Stimulated activated CD8-positive, alpha-beta memory T cell treated with anti-CD3 and anti-CD28 coated beads, Interleukin-12 subunit alpha, Interleukin-12 subunit beta, amount 100 ng/mL, for 4 hours (primary cell): ENCODE data around the gene DEPDC4.
"Not testable (repeated sequence)": the region's sequence is repeated elsewhere in the genome, so short reads cannot be mapped to it uniquely, and the experiment has no call there.

Source experiments
- DNase-seq: peaks from one replicate; pipeline ENCODE4 v3.0.0-alpha.2; 2020; ENCODE audit warnings: low read depth

The DEPDC4 gene

DNA sequence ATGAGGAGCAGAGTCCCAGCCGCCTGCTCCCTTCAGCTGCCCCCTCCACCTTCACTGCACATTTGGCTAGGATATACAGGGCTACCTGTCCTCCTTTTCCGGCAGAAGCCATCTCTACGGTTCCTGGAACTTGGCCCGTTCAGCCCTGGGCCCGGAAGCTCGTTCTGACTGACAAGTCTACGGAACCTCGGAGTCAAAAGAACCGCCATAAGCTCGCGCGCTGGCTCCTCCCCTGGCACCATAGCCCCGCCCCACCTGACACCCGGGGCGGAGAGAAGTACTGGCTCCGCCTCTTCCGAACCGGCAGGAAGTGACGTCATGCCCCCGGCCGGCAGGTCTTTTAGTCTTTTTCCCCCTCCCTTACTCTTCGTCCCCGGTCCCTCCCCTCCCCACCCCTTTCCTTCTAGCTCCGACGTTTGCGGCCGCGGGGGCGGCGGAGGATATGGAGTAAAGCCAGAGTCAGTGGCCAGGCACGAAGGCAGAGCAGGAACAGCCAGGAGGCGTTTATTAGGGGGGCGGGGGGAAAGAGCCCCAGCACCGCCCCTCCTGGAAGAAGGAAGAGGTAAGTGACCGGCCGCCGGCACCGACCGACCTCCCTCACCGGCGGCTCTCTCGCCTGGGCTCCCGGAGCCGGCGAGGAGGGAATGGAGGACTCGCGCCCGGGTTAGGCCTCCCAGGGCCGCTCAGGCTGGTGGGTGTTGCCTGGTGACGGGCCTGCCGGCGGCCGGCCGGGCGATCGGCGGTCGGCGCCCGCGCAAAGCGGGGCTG lies at the start of gene DEPDC4, which contains the start of gene SCYL2:
TSS of gene DEPDC4 (minus strand) at position 245 of the 768 bp plus-strand sequence. CDS start at position 242, 3 bp downstream.
TSS of gene SCYL2 (plus strand) at position 343 of the 768 bp plus-strand sequence. CDS start 15,794 bp downstream, outside the sequence.
- peak; percentile 84 for DNase-seq

DNA sequence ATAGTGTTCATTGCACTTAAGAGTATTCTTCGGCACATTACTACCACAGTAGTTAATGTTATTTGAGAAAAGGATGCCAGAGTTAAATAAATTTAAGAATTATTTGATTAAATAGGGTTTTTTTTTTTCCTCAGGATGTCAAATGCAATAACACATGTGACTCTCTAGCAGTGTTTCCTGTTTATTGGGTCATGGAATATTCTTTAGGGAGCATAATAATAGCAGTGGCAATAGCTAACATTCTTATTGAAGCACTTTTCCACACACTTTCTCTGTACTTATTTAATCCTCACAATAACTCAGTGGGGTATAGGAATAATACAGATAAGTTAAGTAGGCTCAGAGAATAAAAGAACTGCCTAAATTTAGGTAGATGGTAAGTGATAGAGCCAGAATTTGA lies 44.4 kb upstream of the DEPDC4 start:
- no peak for DNase-seq

DNA sequence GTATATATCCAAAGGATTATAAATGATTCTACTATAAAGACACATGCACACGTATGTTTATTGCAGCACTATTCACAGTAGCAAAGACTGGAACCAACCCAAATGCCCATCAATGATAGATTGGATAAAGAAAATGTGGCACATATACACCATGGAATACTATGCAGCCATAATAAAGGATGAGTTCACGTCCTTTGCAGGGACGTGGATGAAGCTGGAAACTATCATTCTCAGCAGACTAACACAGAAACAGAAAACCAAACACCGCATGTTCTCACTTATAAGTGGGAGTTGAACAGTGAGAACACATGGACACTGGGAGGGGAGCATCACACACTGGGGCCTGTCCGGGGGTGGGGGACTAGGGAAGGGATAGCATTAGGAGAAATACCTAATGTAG lies 41.3 kb upstream of the DEPDC4 start:
- DNase-seq = not testable (repeated sequence)

DNA sequence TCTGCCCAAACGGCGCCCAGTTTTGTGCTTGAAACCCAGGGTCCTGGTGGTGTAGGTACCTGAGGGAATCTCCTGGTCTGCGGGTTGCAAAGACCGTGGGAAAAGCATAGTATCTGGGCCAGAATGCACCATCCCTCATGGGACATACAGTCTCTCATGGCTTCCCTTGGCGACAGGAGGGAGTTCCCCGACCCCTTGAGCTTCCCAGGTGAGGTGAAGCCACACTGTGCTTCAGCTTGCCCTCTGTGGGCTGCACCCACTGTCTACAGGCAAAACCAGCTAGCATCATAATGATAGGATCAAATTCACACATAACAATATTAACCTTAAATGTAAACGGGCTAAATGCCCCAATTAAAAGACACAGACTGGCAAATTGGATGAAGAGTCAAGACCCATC lies 37.5 kb upstream of the DEPDC4 start:
- DNase-seq = not testable (repeated sequence)

DNA sequence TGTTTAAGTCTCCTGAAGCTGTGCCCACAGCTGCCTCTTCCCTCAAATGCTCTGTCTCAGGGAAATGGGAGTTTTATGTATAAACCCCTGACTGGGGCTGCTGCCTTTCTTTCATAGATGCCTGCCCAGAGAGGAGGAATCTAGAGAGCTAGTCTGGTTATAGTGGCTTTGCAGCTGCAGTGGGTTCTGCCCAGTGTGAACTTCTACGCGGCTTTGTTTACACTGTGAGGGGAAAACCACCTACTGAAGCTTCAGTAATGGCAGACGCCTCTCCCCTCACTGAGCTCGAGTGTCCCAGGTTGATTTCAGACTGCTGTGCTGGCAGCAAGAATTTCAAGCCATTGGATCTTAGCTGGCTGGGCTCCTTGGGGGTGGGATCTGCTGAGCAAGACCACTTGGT lies 37.0 kb upstream of the DEPDC4 start:
- no peak for DNase-seq

DNA sequence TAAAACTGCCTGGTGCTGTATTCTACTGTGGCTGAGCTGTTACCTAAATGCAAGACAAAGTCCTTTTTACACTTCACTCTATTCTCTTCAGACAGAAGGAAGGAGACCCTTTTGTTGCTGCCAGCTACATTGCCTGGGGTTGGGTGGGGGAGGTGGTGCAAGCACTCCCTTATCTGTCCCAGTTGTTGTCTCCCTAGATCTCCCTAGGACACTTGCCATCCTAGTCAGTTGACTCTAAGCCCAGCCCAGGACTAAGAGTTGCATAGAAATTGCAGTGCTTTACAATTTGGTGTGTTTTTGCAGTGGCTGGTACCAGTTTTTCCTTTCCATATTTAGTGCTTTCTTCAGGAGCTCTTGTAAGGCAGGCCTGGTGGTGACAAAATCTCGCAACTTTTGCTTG lies 35.2 kb upstream of the DEPDC4 start:
- DNase-seq = no peak

DNA sequence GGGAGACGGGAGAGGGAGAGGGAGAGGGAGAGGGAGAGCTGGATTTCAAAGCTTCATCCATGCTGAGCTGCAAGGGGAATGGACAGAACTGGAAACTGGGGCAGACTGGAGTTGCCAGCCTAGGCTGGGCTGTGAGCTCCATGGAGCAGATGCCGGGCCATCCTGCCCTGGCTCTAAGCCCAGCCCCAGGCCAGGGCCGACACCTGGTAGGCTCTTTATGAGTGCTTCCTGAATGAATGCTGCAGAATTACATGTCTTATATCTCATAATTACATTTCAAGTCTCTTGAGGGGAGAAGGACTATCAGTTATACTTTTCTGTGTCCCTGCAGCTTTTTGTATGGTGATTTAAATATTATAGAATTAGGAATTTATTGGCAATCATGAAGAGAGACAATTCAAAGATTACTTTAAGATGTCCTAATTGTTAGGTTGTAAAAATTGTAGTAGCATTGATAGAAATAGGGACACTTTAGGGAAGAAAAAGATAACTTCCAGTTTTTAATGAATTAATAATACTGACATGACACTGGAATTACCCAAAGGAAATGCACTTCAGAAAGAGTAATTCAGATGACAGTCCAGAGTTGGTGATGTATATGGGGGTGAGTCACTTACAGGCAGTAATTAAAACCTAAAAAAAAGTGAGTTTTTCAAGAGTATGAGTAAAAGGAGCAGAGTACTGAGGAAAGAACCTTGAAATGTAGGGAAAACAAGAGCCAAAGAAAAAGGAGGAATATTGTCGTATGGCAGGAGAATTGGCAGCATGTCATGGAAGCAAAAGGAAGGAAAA lies 29.1 kb upstream of the DEPDC4 start:
- DNase-seq = no peak

DNA sequence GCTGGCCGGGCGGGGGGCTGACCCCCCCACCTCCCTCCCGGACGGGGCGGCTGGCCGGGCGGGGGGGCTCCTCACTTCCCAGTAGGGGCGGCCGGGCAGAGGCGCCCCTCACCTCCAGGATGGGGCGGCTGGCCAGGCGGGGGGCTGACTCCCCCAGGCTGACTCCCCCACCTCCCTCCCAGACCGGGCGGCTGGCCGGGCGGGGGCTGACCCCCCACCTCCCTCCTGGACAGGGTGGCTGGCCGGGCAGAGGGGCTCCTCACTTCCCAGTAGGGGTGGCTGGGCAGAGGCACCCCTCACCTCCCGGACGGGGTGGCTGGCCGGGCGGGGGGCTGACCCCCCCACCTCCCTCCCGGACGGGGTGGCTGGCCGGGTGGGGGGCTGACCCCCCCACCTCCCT lies 27.5 kb upstream of the DEPDC4 start:
- DNase-seq = not testable (repeated sequence)

DNA sequence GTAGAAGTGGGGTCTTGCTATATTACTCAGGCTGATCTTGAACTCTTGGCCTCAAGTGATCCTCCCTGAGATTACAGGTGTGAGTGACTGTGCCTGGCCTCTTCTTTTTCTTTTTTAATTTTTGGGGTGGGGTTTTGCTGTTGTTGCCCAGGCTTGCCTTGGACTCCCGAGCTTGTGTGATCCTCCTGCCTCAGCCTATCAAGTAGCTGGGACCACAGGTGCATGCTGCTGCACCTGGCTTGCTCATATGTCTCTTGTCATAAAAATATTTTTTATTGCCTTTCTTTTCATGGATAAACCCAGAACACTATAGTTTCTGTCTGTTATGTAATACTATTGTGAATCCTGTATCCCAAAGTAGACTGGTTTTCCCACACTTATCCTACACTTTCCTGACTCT lies 26.1 kb upstream of the DEPDC4 start:
- DNase-seq = no peak

DNA sequence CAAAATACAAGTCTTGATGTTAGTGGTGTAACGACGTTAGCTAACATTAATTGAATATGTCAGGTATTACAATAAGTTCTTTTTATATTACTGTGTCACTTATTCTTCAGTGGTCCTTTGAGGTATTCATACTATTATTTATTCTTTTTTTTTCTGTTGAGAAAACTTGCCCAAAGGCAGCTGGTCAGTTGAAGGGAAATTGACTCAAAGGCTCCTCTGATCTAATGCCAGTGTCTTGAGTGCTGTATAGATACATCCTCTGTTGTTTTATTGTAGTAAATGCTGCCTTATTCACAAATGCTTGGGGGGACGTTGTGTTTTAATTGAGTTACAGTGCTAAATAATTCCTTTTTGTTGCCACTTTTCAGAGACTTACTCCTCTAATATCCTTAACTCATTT lies 23.1 kb upstream of the DEPDC4 start:
- no peak for DNase-seq

DNA sequence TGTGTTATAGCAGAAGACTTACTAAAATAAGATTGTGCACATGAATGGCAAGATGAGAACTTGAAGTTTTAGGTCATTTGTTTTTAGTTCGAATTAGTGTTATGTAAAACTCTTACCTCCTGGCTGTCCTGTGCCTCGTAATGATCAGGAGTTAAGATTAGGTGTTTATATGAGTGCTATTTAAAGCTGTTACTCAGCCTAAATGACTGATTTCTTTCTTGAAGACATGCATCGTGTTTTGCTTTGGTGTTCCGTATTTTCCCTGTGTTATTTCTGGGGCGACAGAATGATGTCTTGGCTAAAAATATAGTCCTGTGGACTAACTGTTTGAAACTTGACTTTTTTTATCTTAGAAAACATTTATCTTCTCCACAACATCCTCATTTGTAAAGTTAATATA lies 22.2 kb upstream of the DEPDC4 start:
- DNase-seq = no peak

DNA sequence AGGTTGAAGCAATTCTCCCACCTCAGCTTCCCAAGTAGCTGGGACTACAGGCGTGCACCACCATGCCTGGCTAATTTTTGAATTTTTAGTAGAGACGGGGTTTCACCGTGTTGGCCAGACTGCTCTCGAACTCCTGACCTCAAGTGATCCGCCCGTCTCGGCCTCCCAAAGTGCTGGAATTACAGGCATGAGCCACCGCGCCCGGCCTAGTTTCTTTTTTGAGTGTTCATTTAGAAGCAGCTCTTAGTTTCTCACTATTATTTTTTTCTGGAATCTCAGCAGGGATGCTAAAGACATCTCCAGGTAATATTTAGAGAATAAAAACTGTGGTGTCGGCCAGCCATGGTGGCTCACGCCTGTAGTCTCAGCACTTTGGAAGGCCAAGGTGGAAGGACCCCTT lies 17.7 kb upstream of the DEPDC4 start:
- not testable (repeated sequence) for DNase-seq

DNA sequence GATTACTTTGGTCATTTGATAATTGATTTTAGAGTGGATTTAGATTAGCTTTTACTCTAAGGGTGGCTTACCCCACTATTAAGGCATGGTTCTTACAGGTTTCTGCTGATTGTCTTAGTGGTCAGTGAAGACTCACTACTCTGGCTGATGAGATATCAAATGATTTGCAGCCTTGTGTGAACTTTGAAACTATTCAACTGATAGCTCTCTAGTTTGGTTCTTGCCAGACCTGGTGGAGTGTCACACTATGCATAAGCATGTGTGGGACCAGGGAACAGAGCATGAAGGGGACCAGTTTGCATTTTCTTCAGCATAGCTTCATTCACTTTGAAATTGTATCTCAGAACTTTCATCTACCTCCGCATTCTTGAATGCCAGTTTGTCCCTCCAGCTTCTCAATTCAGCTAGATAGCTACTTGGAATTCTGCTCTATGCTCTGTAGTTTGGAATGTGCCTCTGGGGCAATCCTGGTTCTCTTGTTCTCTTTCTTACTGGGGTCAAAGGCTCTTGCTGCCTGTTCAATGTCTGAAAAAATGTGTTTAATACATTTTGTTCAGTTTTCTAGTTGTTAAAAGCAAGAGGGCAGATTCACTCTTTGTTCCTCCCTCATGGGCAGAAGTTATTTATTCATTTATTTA lies 12.8 kb upstream of the DEPDC4 start:
- DNase-seq = no peak

DNA sequence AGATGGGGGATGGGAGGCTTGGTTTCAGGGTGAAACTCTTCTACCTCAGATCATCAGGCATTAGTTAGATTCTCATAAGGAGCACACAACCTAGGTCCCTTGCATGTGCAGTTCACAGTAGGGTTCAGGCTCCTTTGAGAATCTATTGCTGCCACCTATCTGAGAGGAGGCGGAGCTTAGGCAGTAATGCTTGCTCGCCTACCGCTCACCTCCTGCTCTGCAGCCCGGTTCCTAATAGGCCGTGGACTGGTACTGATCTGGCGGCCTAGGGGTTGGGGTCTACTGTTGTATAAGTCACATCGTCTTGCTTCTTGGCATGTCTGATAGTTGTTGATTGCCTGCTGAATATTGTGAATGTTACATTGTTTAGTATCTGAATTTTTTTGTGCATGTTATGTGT lies 12.3 kb upstream of the DEPDC4 start:
- DNase-seq = no peak

DNA sequence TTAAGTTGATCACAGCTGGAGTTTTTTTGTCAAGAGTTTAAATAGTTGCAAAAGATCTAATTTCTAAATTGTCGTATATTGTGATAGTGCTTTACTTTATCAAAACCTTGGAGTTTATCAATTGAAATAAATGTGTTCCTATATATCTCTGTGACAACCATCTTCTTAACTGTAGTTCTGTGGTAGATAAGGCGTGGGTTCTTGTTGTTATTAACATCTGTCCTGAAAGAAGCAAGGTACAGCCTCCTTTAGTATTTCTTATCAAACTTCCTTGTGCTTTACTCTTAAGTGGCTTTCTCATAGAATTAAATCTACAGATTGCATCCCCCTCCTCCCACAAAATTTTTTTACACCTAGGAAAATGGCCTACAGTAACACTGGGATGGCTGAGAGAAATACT lies 7.4 kb upstream of the DEPDC4 start:
- no peak for DNase-seq

DNA sequence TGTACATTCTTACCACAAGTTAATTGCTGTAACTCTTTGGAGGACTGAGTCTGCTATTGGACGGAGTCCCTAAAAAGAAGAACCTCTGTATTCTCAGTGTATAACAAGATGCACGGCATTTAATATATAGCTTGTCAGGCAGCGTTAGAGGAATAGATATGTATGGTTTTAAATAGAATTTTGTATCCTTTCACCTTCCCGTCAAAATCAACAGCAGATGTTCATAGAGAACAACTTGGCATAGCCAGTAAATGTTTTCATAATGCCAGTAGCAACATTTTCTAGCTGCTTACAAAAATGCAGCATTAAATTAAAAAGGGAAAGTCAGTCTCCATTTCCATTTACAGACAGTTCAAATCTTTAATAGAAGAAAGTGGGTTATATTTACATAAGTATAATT lies 6.9 kb upstream of the DEPDC4 start:
- DNase-seq = no peak

DNA sequence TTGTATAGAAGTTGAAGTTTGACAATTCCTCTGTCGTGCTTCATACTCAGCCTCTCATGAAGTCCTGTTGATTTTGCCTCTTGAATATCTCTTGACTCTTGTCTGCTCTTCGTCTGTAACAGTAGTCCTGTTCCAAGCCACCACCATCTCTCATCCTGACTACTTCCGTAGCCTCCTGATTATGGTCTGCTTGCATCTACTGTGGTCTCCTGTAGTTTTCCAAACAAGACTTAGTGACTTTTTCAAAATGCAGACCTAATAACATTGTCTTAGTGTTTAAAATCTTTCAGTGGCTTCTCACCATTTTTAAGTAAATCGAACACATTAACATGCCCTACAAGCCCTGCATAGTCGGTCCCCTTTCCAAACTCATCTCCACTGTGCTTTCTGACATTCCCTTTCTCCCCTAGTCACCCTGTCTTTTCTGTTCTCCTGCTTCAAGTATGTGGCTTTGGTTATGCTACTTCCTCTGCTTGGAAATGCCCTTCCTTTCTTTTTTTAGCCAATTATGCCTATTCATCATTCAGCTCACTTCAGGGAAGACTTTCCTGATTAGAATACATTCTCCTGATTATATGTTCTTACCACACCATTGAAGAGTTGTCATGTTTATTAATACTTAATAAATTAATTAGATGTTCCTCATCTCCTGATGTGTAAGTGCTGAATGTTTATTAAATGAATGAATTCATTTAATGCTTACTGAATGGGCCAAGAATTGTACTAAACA lies 2.1 kb upstream of the DEPDC4 start:
- no peak for DNase-seq

DNA sequence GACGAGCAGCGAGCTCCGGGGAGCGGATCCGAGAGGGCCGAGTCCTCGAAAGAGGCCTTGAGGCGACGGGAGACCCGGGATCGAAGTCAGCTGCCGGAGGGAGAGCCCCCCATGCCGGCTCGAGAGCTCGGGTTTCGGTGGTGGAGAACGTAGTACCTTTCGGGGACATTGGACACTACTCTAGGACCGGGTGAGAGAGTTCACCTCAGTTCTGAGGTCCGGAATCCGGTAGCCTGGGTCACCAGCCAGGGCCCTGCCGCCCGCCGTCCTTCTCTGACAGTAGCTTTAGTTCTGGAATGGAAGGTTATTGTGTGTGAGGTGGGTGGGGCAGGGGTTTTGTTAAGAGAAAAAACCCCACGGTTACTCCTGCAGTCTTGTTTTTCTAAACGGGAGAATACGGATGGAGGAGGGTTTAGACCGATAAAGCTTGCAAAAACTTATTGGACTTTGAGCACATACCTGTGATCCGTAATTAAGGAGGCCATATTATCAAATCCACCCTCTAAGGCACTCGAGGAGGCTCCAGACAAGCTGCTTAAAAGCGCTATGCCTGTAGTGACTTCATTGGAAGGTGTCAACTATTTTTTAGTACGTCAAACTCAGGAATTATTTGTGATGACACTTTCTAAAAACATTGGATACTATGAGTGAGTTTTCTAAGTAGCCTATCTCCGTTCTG lies 863 bp upstream of the DEPDC4 start:
- DNase-seq = no peak

DNA sequence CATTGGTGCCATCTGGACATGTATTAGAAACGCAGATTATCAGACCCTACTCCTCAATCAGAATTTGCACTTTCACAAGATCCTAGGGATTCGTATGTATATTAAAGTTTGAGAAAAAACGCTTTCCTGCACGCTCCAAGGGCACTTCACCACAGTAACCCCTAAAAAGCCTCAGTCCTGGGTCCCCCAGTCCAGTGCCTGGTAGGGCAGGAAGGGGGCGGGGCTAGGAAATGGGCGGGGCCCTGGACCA lies 369 bp downstream of the DEPDC4 start:
- no peak for DNase-seq

DNA sequence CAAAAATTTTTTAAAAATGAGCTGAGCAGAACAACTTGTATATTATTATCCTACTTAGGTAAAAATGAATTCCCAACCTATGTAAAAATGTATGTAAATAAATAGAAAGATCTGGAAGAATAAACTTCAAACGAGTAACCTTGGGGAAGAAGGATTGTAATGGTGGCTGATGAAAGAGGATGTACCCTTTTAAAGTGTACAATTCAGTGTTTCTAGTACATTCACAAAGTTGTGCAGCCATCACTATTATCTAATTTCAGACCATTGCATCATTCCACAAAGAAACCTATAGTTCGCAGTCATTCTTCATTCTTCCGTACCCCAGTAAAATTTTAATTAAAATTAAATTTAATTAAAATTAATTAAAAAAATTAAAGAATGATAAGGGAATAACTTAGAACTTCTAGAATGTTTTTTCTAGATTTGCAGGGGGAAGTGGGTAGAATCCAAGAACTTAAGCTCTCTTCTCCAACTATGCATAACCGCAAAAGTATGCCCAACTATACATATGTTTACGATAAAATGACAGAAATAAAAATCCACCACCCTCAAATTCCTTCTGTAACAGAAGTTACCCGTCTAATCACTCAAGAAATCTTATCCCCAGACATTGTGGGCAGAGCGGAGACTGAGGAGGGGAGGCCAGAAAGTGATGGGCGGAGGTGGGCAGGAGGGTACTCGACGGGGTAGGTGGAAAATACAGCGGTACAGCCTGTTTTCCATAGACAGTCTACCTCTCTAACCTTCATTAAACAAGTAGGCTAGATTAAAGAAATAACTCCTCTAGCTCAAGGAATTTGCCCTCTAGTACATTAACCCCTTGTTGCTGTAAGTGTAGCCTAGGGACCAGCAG lies 921 bp downstream of the DEPDC4 start:
- DNase-seq = no peak

DNA sequence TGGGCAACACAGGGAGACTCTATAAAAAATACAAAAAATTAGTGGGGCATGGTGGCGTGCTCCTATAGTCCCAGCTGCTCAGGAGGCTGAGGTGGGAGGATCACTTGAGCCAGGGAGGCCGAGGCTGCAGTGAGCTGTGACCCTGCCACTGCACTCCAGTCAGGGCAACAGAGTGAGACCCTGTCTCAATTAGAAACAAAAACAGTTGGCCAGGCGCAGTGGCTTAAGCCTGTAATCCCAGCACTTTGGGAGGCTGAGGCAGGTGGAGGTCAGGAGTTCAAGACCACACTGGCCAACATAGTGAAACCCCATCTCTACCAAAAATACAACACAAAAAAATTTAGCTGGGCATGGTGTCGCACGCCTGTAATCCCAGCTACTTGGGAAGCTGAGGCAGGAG lies 1.8 kb downstream of the DEPDC4 start:
- DNase-seq = not testable (repeated sequence)
